MM.1S (cell line): ENCODE measurements around the gene LDHB.

Source experiments
- DNase-seq: peaks from one replicate; pipeline ENCODE4 v3.0.0-alpha.2; 2015
- H2AFZ ChIP-seq: fragments of 300-600 bp; sonication (generic); 2 replicates; pipeline ENCODE4 v1.6.0; 2016; ENCODE audit warnings: antibody characterized with exemption, low read length
- H3F3A ChIP-seq: fragments of 300-600 bp; sonication (generic); 2 replicates; pipeline ENCODE4 v1.6.1; 2016; ENCODE audit warnings: mild to moderate bottlenecking, antibody characterized with exemption, low read length, moderate library complexity, mixed read lengths; ENCODE audit not compliant: insufficient read depth
- H3K27ac ChIP-seq: fragments of 300-600 bp; sonication (generic); 2 replicates; pipeline ENCODE4 v1.5.1; 2016; ENCODE audit warnings: mild to moderate bottlenecking, low read length
- H3K27me3 ChIP-seq: fragments of 300-600 bp; sonication (generic); replicated peaks from 2 replicates; pipeline ENCODE4 v1.6.0; 2016; ENCODE audit warnings: low read length; ENCODE audit not compliant: insufficient read depth
- H3K36me3 ChIP-seq: fragments of 300-600 bp; sonication (generic); replicated peaks from 2 replicates; pipeline ENCODE4 v1.6.1; 2016; ENCODE audit warnings: mild to moderate bottlenecking, low read length, mixed read lengths; ENCODE audit not compliant: insufficient read depth
- H3K4me1 ChIP-seq: fragments of 300-600 bp; sonication (generic); 2 replicates; pipeline ENCODE4 v1.6.1; 2016; ENCODE audit warnings: low read length, mixed read lengths
- H3K4me2 ChIP-seq: fragments of 300-600 bp; sonication (generic); 2 replicates; pipeline ENCODE4 v1.6.0; 2016; ENCODE audit warnings: low read depth, low read length
- H3K4me3 ChIP-seq: fragments of 300-600 bp; sonication (generic); 2 replicates; pipeline ENCODE4 v1.5.1; 2016; ENCODE audit warnings: low read length, mixed read lengths
- H3K79me2 ChIP-seq: fragments of 300-600 bp; sonication (generic); 2 replicates; pipeline ENCODE4 v1.6.1; 2016; ENCODE audit warnings: mixed run types, low read length, mixed read lengths
- H3K9ac ChIP-seq: fragments of 300-600 bp; sonication (generic); 2 replicates; pipeline ENCODE4 v1.6.1; 2016; ENCODE audit warnings: low read length, mixed read lengths
- H3K9me2 ChIP-seq: fragments of 300-600 bp; sonication (generic); replicated peaks from 2 replicates; pipeline ENCODE4 v1.6.1; 2016; ENCODE audit warnings: mild to moderate bottlenecking, low read length, mixed read lengths; ENCODE audit not compliant: insufficient read depth
- H3K9me3 ChIP-seq: fragments of 300-600 bp; sonication (generic); replicated peaks from 2 replicates; pipeline ENCODE4 v1.6.1; 2016; ENCODE audit warnings: mild to moderate bottlenecking, low read length, mixed read lengths; ENCODE audit not compliant: insufficient read depth
- H4K20me1 ChIP-seq: fragments of 300-600 bp; sonication (generic); 2 replicates; pipeline ENCODE4 v1.6.1; 2016; ENCODE audit warnings: mild to moderate bottlenecking, low read length, moderate library complexity, mixed read lengths; ENCODE audit not compliant: insufficient read depth
- CTCF ChIP-seq: fragments of 300-600 bp; sonication (generic); IDR thresholded peaks from 2 replicates; pipeline ENCODE4 v1.5.1; 2016; ENCODE audit warnings: antibody characterized with exemption, low read length, mixed read lengths
- EZH2 ChIP-seq: fragments of 300-600 bp; sonication (generic); optimal IDR thresholded peaks from 2 replicates; pipeline ENCODE3; 2017; ENCODE audit warnings: low read depth, mild to moderate bottlenecking, antibody characterized with exemption, low read length, mixed read lengths
- EZH2phosphoT487 ChIP-seq: fragments of 300-600 bp; sonication (generic); IDR thresholded peaks from 2 replicates; pipeline ENCODE4 v1.6.1; 2018; ENCODE audit warnings: antibody characterized with exemption, low read length

LDHB gene

GRCh38 chr12:21683115-21683514 lies 25.5 kb upstream of the LDHB start:
- no peaks in the 10 kb centered on the region for H4K20me1 ChIP-seq
- no peaks in the 10 kb centered on the region for H3K9me2 ChIP-seq
- H3K36me3 ChIP-seq = no peaks in the 10 kb centered on the region
- no peaks in the 10 kb centered on the region for H3F3A ChIP-seq
- DNase-seq = no peak
- no peak overlapping the region for H3K4me2 ChIP-seq
- no peaks in the 10 kb centered on the region for H3K79me2 ChIP-seq
- TF ChIP-seq CTCF (no peak), EZH2 (no peak), EZH2phosphoT487 (no peak)
- H3K4me3 ChIP-seq = no peak overlapping the region
- no peaks in the 10 kb centered on the region for H3K27me3 ChIP-seq
- H3K4me1 ChIP-seq = no peaks in the 10 kb centered on the region
- H3K27ac ChIP-seq = no peak overlapping the region
- H3K9me3 ChIP-seq = no peaks in the 10 kb centered on the region; the same call in 1 of the 2 replicates
- H3K9ac ChIP-seq = no peak overlapping the region
- H2AFZ ChIP-seq = no peak overlapping the region

- H3K4me1 ChIP-seq = no peaks in the 10 kb centered on the region
- no peak for DNase-seq
- no peak overlapping the region for H3K27ac ChIP-seq
- no peak overlapping the region for H3K4me2 ChIP-seq
- no peak overlapping the region for H2AFZ ChIP-seq
- no peak overlapping the region for H3K4me3 ChIP-seq
- H3K79me2 ChIP-seq = no peaks in the 10 kb centered on the region
- no peaks in the 10 kb centered on the region for H4K20me1 ChIP-seq
- H3K27me3 ChIP-seq = no peaks in the 10 kb centered on the region
- H3K9me3 ChIP-seq = no peaks in the 10 kb centered on the region
- no peaks in the 10 kb centered on the region for H3K9me2 ChIP-seq
- TF ChIP-seq EZH2 (no peak), CTCF (no peak), EZH2phosphoT487 (no peak)
- no peak overlapping the region for H3K9ac ChIP-seq
- H3K36me3 ChIP-seq = no peaks in the 10 kb centered on the region
- no peaks in the 10 kb centered on the region for H3F3A ChIP-seq
Measured at GRCh38 chr12:21678959-21679358, 21.3 kb upstream of the LDHB start.

- no peaks in the 10 kb centered on the region for H3K9me2 ChIP-seq
- no peak overlapping the region for H2AFZ ChIP-seq
- H3K9me3 ChIP-seq = no peaks in the 10 kb centered on the region
- no peaks in the 10 kb centered on the region for H3K79me2 ChIP-seq
- H3K4me1 ChIP-seq = no peaks in the 10 kb centered on the region
- no peaks in the 10 kb centered on the region for H3F3A ChIP-seq
- TF ChIP-seq CTCF (no peak), EZH2 (no peak), EZH2phosphoT487 (no peak)
- H3K27ac ChIP-seq = no peak overlapping the region
- no peak overlapping the region for H3K9ac ChIP-seq
- H3K27me3 ChIP-seq = no peaks in the 10 kb centered on the region
- H3K36me3 ChIP-seq = no peaks in the 10 kb centered on the region
- no peak overlapping the region for H3K4me3 ChIP-seq
- no peak for DNase-seq
- no peaks in the 10 kb centered on the region for H4K20me1 ChIP-seq
- H3K4me2 ChIP-seq = no peak overlapping the region
Measured at GRCh38 chr12:21677622-21678277, 20.1 kb upstream of the LDHB start.
